Kidney (tissue), 14 donors: ENCODE results near the gene C19orf38. TPM values are rescaled to one million over a fixed set of nuclear protein-coding genes. Genes with fewer than 3 reads are reported as not detected.

Source experiments
- DNase-seq, 5 donors: peaks; one replicate each; pipeline ENCODE4 v3.0.0-alpha.2; 2013 to 2020
- FAIRE-seq: peaks from 2 replicates; lab custom pipeline; 2012; peaks lifted over from hg19 to GRCh38; lab: Jason Lieb, UNC
- H3K27ac ChIP-seq, 2 donors: one replicate each; pipeline ENCODE4 v1.7.0; 2013; ENCODE audit warnings: low read depth in 2 of 2, low read length in 2 of 2, inconsistent platforms in 1 of 2
- H3K27me3 ChIP-seq: one replicate; pipeline ENCODE4 v1.7.1; 2013; ENCODE audit warnings: low read length, inconsistent platforms; ENCODE audit not compliant: control insufficient read depth, insufficient read depth
- H3K36me3 ChIP-seq, 3 donors: one replicate each; pipeline versions ENCODE4 v1.7.0 to v1.7.1; 2013; ENCODE audit warnings: low read length in 3 of 3, control low read depth in 1 of 3, inconsistent platforms in 1 of 3; ENCODE audit not compliant: insufficient read depth in 3 of 3, control insufficient read depth in 2 of 3
- H3K4me1 ChIP-seq, 3 donors: one replicate each; pipeline versions ENCODE4 v1.7.0 to v1.7.1; 2013; ENCODE audit warnings: low read length in 3 of 3, inconsistent platforms in 1 of 3, low read depth in 1 of 3; ENCODE audit not compliant: control insufficient read depth in 2 of 3, insufficient read depth in 2 of 3
- H3K4me3 ChIP-seq, 3 donors: one replicate each; pipeline versions ENCODE4 v1.7.0 to v1.8.1; 2013; ENCODE audit warnings: low read length in 3 of 3, control low read depth in 1 of 3, inconsistent platforms in 1 of 3
- H3K9ac ChIP-seq, 3 donors: one replicate each; pipeline versions ENCODE4 v1.7.0 to v1.7.1; 2013; ENCODE audit warnings: low read length in 3 of 3, control low read depth in 1 of 3, inconsistent platforms in 1 of 3
- H3K9me3 ChIP-seq, 3 donors: one replicate each; pipeline versions ENCODE4 v1.7.0 to v1.7.1; 2013; ENCODE audit warnings: low read length in 3 of 3, control low read depth in 1 of 3, inconsistent platforms in 1 of 3; ENCODE audit not compliant: control insufficient read depth in 2 of 3, insufficient read depth in 1 of 3
- CTCF ChIP-seq: IDR thresholded peaks from 3 replicates; pipeline ENCODE4 v1.5.1; 2012; ENCODE audit warnings: mild to moderate bottlenecking, moderate library complexity, borderline replicate concordance; ENCODE audit not compliant: insufficient read depth; ENCODE audit errors: extremely low read depth
- intact Hi-C: fragments of 100-400 bp; cut with DNase I; formaldehyde crosslinking; loops from one replicate; pipeline ENCODE4 v1.11.1; 2022
- polyA plus RNA-seq: library from polyadenylated mRNA; stranded (reverse); fragments of 350-450 nt; fragmentation: Illumina TruSeq; extraction: RNeasy Lipid Tissue Mini Kit (QIAGEN cat#74804); gene quantifications from one replicate; pipeline ENCODE4 v1.2.3, GENCODE V29; 2014; ENCODE audit warnings: low read depth, low replicate concordance; ENCODE audit not compliant: insufficient read depth
- total RNA-seq: library from RNA; stranded (reverse); fragmentation: NEBNext Ultra II Directional; extraction: Animal tissue kit (Norgen Biotek cat#: 25700); gene quantifications from one replicate; pipeline ENCODE4 v1.2.1, GENCODE V29; 2021
- donor health status: control.
- donor health status: control.
- donor health status: control.
- donor health status: control.
- donor health status: control.
- donor health status: DM: yes; HTN: yes; CAD: no.
- donor health status: Normal renal cell carcinoma (clear cell type).

The C19orf38 gene
- total and polyA plus RNA-seq, 2 donors from 2014 or later: 2.4 to 3.3 TPM

- DNase-seq: peak; percentile 49 to 91 (median 70)
Observed at GRCh38 chr19:10871711-10872545, 23.7 kb downstream of the C19orf38 start.

GRCh38 chr19:10872546-10873107 is 24.4 kb downstream of the C19orf38 start:
- Histone ChIP-seq H3K4me3 (peak overlapping the region; percentile 60 to 68 (median 64)), H3K4me1 (peaks cover 0 to 9% (median 0%) of the 10 kb centered on the region in 3 donors), H3K9ac (peak overlapping the region; percentile 36 to 65 (median 63)), H3K27me3 (no peaks in the 10 kb centered on the region), H3K36me3 (no peaks in the 10 kb centered on the region), H3K9me3 (no peaks in the 10 kb centered on the region), H3K27ac (peak overlapping the region in 1 of 2 donors; percentile 17)
- DNase-seq (peak in 1 of 5 donors; percentile 37), FAIRE-seq (no peak)
- intact Hi-C loops: no loop called here
- no peak for TF ChIP-seq CTCF

More at GRCh38 chr19:10871711-10872545, 23.7 kb downstream of the C19orf38 start:
- H3K27me3 ChIP-seq: no peaks in the 10 kb centered on the region
- no peak for TF ChIP-seq CTCF
- peak overlapping the region in 1 of 2 donors; percentile 17 for H3K27ac ChIP-seq
- H3K9me3 ChIP-seq: no peaks in the 10 kb centered on the region
- H3K36me3 ChIP-seq: no peaks in the 10 kb centered on the region
- FAIRE-seq: no peak
- intact Hi-C loops: no loop called here
- peaks cover 0 to 9% (median 0%) of the 10 kb centered on the region in 3 donors for H3K4me1 ChIP-seq
- H3K4me3 ChIP-seq: peak overlapping the region; percentile 60 to 68 (median 64)
- H3K9ac ChIP-seq: peak overlapping the region; percentile 36 to 65 (median 63)

GRCh38 chr19:10874024-10874423 is 25.8 kb downstream of the C19orf38 start:
- peaks cover 0 to 9% (median 1%) of the 10 kb centered on the region in 3 donors for H3K4me1 ChIP-seq
- no peak overlapping the region for H3K27ac ChIP-seq
- no peak overlapping the region for H3K9ac ChIP-seq
- TF ChIP-seq CTCF: no peak
- FAIRE-seq (no peak), DNase-seq (no peak)
- H3K27me3 ChIP-seq: no peaks in the 10 kb centered on the region
- H3K4me3 ChIP-seq: no peak overlapping the region
- H3K9me3 ChIP-seq: no peaks in the 10 kb centered on the region
- H3K36me3 ChIP-seq: no peaks in the 10 kb centered on the region
- intact Hi-C loops: no loop called here
